K562 (cell line): ENCODE data around the gene NT5DC4. TPM values are rescaled to one million over a fixed set of nuclear protein-coding genes. Genes with fewer than 3 reads are reported as not detected.

ENCODE experiments used
- ARID3A ChIP-seq: IDR thresholded peaks from 2 replicates; pipeline ENCODE4 v1.6.1; 2012; ENCODE audit warnings: low read depth, low read length, improper control_type of control experiment, borderline replicate concordance
- ATF2 ChIP-seq: sonication (generic); formaldehyde crosslinking; IDR thresholded peaks from 2 replicates; pipeline ENCODE4 v1.8.1; 2022; ENCODE audit warnings: missing genetic modification reagents
- BCLAF1 ChIP-seq, 2 experiments: fragments of 450-650 bp in 1 of 2; IDR thresholded peaks; 2 replicates each; pipeline ENCODE4 v1.6.1; 2011 to 2017; ENCODE audit warnings: low read depth in 2 of 2, antibody characterized with exemption in 1 of 2, borderline replicate concordance in 1 of 2, low read length in 1 of 2, mild to moderate bottlenecking in 1 of 2, mixed read lengths in 1 of 2; ENCODE audit not compliant: control insufficient read depth in 1 of 2
- BRF2 ChIP-seq: IDR thresholded peaks from 3 replicates; pipeline ENCODE4 v1.6.1; 2011; ENCODE audit warnings: borderline replicate concordance, mild to moderate bottlenecking; ENCODE audit not compliant: insufficient read length, insufficient read depth
- CBFA2T3 ChIP-seq: fragments of 450-650 bp; IDR thresholded peaks from 2 replicates; pipeline ENCODE4 v1.6.1; 2017
- CTCF ChIP-seq, 3 experiments: IDR thresholded peaks in 2 of 3; conservative IDR thresholded peaks in 1 of 3; 2 replicates each; pipeline ENCODE4 v1.5.1; 2011 to 2012; ENCODE audit warnings: low read length in 3 of 3, mild to moderate bottlenecking in 3 of 3, control low read depth in 2 of 3, improper control_type of control experiment in 1 of 3, inconsistent platforms in 1 of 3, low read depth in 1 of 3, mixed read lengths in 1 of 3, moderate library complexity in 1 of 3; ENCODE audit not compliant: insufficient read depth in 2 of 3
- FOXK2 ChIP-seq, 2 experiments: fragments of 450-650 bp; IDR thresholded peaks in 1 of 2; conservative IDR thresholded peaks in 1 of 2; 2 replicates each; pipeline ENCODE4 v1.6.1; 2016; ENCODE audit warnings: low read depth in 2 of 2, mild to moderate bottlenecking in 1 of 2
- MYNN ChIP-seq, 2 experiments: sonication (generic); formaldehyde crosslinking in 1 of 2; IDR thresholded peaks; 2 replicates each; pipeline versions ENCODE4 v1.5.0 to v1.6.1; 2016 to 2020; ENCODE audit warnings: antibody characterized with exemption in 1 of 2, missing genetic modification reagents in 1 of 2
- RNF2 ChIP-seq: sonication (generic); IDR thresholded peaks from 2 replicates; pipeline ENCODE4 v1.6.1; 2016
- TAF7 ChIP-seq: fragments of 450-650 bp; IDR thresholded peaks from 2 replicates; pipeline ENCODE4 v1.6.1; 2016; ENCODE audit warnings: missing genetic modification characterization, missing compliant biosample characterization
- USF1 ChIP-seq: sonication (generic); formaldehyde crosslinking; IDR thresholded peaks from 2 replicates; pipeline ENCODE4 v1.9.0; 2022; ENCODE audit warnings: mild to moderate bottlenecking, missing genetic modification reagents
- ZNF511 ChIP-seq: sonication (generic); formaldehyde crosslinking; IDR thresholded peaks from 2 replicates; pipeline ENCODE4 v1.8.0; 2022; ENCODE audit warnings: mild to moderate bottlenecking, missing genetic modification reagents
- polyA plus RNA-seq, 8 experiments: library from polyadenylated mRNA; depleted of rRNA in 4 of 8; stranded (reverse) in 5 of 8; unstranded in 3 of 8; fragments of >200 nt; fragmentation: Nextera tagmentation in 2 of 8; fragmentation: Illumina TruSeq in 1 of 8; extraction: Ambion mirVana in 2 of 8; extraction: Trizol in 1 of 8; gene quantifications; 2 replicates each; pipeline versions ENCODE4 v1.2.1 to v1.2.3, GENCODE V29; 2011 to 2014; ENCODE audit warnings: inconsistent platforms in 1 of 8, missing spikeins in 1 of 8
- total RNA-seq, 7 experiments: library from RNA; depleted of rRNA in 6 of 7; stranded (reverse); fragments of >200 nt in 6 of 7; fragmentation: Illumina TruSeq in 2 of 7; extraction: Trizol in 2 of 7; gene quantifications; 2 replicates each; pipeline versions ENCODE4 v1.2.1 to v1.2.3, GENCODE V29; 2011 to 2021; ENCODE audit warnings: low replicate concordance in 1 of 7

Gene NT5DC4
- total and polyA plus RNA-seq, 9 of the 15 experiments (the other 6 are each of a cell fraction or from before 2014, with no cell fraction given), result 0.44 to 6.9 (median 2.5) TPM

- TF ChIP-seq CTCF (IDR thresholded peaks at IDR 0.05 in 2 of 3, conservative IDR thresholded peaks at IDR 0.05 in 1 of 3; ENCODE audit: insufficient read depth in 2 of 3, low read depth in 1 of 3, low read length in 3 of 3) (peak in 1 of 3 experiments; percentile 43; a peak in 3 of 6 replicates), RNF2 (no peak), BCLAF1 (IDR thresholded peaks at IDR 0.05; ENCODE audit: borderline replicate concordance in 1 of 2, control insufficient read depth in 1 of 2, low read depth in 2 of 2, low read length in 1 of 2) (no peak), TAF7 (tag) (no peak), ATF2 (CRISPR knock-in tag) (no peak), FOXK2 (conservative IDR thresholded peaks at IDR 0.05 in 1 of 2, IDR thresholded peaks at IDR 0.05 in 1 of 2; ENCODE audit: low read depth in 2 of 2) (peak; percentile 32 to 46; a peak in 2 of 4 replicates), ARID3A (no peak), BRF2 (no peak), USF1 (CRISPR knock-in tag) (no peak), ZNF511 (no peak), CBFA2T3 (no peak), MYNN (IDR thresholded peaks at IDR 0.05) (peak; percentile 98), MYNN (CRISPR knock-in tag; IDR thresholded peaks at IDR 0.05) (no peak)
Measured at GRCh38 chr2:112685271-112685884, 35.4 kb upstream of the NT5DC4 start (continued).
